Measurements from ENCODE around the gene DCHS1.

GRCh38 chr11:6615882-6616585, 39.6 kb downstream of the DCHS1 start:
- TF ChIP-seq SP1 (IDR thresholded peaks at IDR 0.05; ENCODE audit: low read depth, low read length) (no peak), ZNF274 (IDR thresholded peaks at IDR 0.05; ENCODE audit: insufficient read depth, insufficient read length) (no peak), POLR2A (IDR thresholded peaks at IDR 0.05; ENCODE audit: low read depth, low read length) (no peak), EZH2 (IDR thresholded peaks at IDR 0.05; ENCODE audit: borderline replicate concordance, control insufficient read depth, low read depth, low read length) (no peak), STAT3 (IDR thresholded peaks at IDR 0.05; ENCODE audit: low read depth, low read length) (no peak), ZNF217 (IDR thresholded peaks at IDR 0.05) (no peak), SMC3 (IDR thresholded peaks at IDR 0.05; ENCODE audit: borderline replicate concordance, low read length) (no peak), FOXK2 (IDR thresholded peaks at IDR 0.05) (no peak), CTCF (IDR thresholded peaks at IDR 0.05 in 2 of 3, conservative IDR thresholded peaks at IDR 0.05 in 1 of 3; ENCODE audit: control insufficient read depth in 2 of 3, extremely low read depth in 1 of 3, insufficient read depth in 1 of 3, low read depth in 3 of 3, low read length in 3 of 3) (no peak), TCF12 (IDR thresholded peaks at IDR 0.05; ENCODE audit: low read depth, low read length) (no peak), CHD2 (IDR thresholded peaks at IDR 0.05; ENCODE audit: borderline replicate concordance, low read depth, low read length) (no peak)

All from GM12878 (cell line).